ENCODE data around the gene COL17A1. TPM values are rescaled to one million over a fixed set of nuclear protein-coding genes. Genes with fewer than 3 reads are reported as not detected.

The COL17A1 gene
- total RNA-seq, 4 donors from 2014 or later: under 0.01 to 2.9 (median 0.98) TPM; not detected in 1

GRCh38 chr10:104069613-104070012 lies 16.1 kb downstream of the COL17A1 start:
- Histone ChIP-seq H3K9me3 (no peaks in the 10 kb centered on the region), H3K36me3 (no peaks in the 10 kb centered on the region), H3K27ac (no peak overlapping the region), H3K4me1 (peaks cover 0 to 3% of the 10 kb centered on the region in 2 donors), H3K27me3 (no peaks in the 10 kb centered on the region), H3K4me3 (no peak overlapping the region)
- TF ChIP-seq CTCF (IDR thresholded peaks at IDR 0.05) (no peak), POLR2A (IDR thresholded peaks at IDR 0.05) (no peak)
- intact Hi-C loops (cut with DNase I; ENCODE audit: low total_unique reads): no loop called here
- no peak for DNase-seq

- H3K27ac ChIP-seq: no peak overlapping the region
- no peaks in the 10 kb centered on the region for H3K36me3 ChIP-seq
- H3K9me3 ChIP-seq: no peaks in the 10 kb centered on the region
- peak overlapping the region in 1 of 2 donors; percentile 8 for H3K4me3 ChIP-seq
- DNase-seq: no peak
- TF ChIP-seq POLR2A (IDR thresholded peaks at IDR 0.05): no peak
- TF ChIP-seq CTCF (IDR thresholded peaks at IDR 0.05): no peak
- no peaks in the 10 kb centered on the region for H3K27me3 ChIP-seq
- intact Hi-C loops (cut with DNase I; ENCODE audit: low total_unique reads): no loop called here
- peaks cover 0 to 3% of the 10 kb centered on the region in 2 donors for H3K4me1 ChIP-seq
Observed at GRCh38 chr10:104067525-104067924, 18.2 kb downstream of the COL17A1 start.

- Histone ChIP-seq H3K27ac (no peak overlapping the region), H3K27me3 (no peaks in the 10 kb centered on the region), H3K4me3 (no peak overlapping the region), H3K4me1 (peaks cover 0 to 3% of the 10 kb centered on the region in 2 donors), H3K9me3 (no peaks in the 10 kb centered on the region), H3K36me3 (no peaks in the 10 kb centered on the region)
- intact Hi-C loops (cut with DNase I; ENCODE audit: low total_unique reads): no loop called here
- TF ChIP-seq POLR2A (IDR thresholded peaks at IDR 0.05) (no peak), CTCF (IDR thresholded peaks at IDR 0.05) (no peak)
- DNase-seq: no peak
Observed at GRCh38 chr10:104066945-104067344, 18.7 kb downstream of the COL17A1 start.

GRCh38 chr10:104065748-104066147 lies 19.9 kb downstream of the COL17A1 start:
- no peaks in the 10 kb centered on the region for H3K27me3 ChIP-seq
- no peak for DNase-seq
- H3K36me3 ChIP-seq: no peaks in the 10 kb centered on the region
- TF ChIP-seq CTCF (IDR thresholded peaks at IDR 0.05) (no peak), POLR2A (IDR thresholded peaks at IDR 0.05) (no peak)
- H3K4me1 ChIP-seq: peaks cover 0 to 3% of the 10 kb centered on the region in 2 donors
- no peak overlapping the region for H3K27ac ChIP-seq
- intact Hi-C loops (cut with DNase I; ENCODE audit: low total_unique reads): no loop called here
- no peak overlapping the region for H3K4me3 ChIP-seq
- H3K9me3 ChIP-seq: no peaks in the 10 kb centered on the region

GRCh38 chr10:104061196-104061595 lies 24.5 kb downstream of the COL17A1 start:
- H3K9me3 ChIP-seq: no peaks in the 10 kb centered on the region
- no peaks in the 10 kb centered on the region for H3K27me3 ChIP-seq
- H3K4me3 ChIP-seq: no peak overlapping the region
- no peaks in the 10 kb centered on the region for H3K36me3 ChIP-seq
- no peak for DNase-seq
- intact Hi-C loops (cut with DNase I; ENCODE audit: low total_unique reads): no loop called here
- H3K4me1 ChIP-seq: no peaks in the 10 kb centered on the region
- TF ChIP-seq CTCF (IDR thresholded peaks at IDR 0.05) (no peak), POLR2A (IDR thresholded peaks at IDR 0.05) (no peak)
- no peak overlapping the region for H3K27ac ChIP-seq

All from uterus (tissue), 4 donors.